H1 (cell line): ENCODE data around the gene TWNK. TPM values are rescaled to one million over a fixed set of nuclear protein-coding genes. Genes with fewer than 3 reads are reported as not detected.
A peak's percentile ranks its signal among the peaks of the same experiment; 100 is the strongest.

Experiments
- ASH2L ChIP-seq: fragments of 200-600, 300-600 bp; sonication (generic); IDR thresholded peaks from one replicate; pipeline ENCODE4 v1.7.1; 2017; ENCODE audit warnings: low read length
- CHD2 ChIP-seq: IDR thresholded peaks from 2 replicates; pipeline ENCODE4 v1.6.1; 2012; ENCODE audit warnings: low read length, improper control_type of control experiment
- CTBP2 ChIP-seq: IDR thresholded peaks from 2 replicates; pipeline ENCODE4 v1.7.0; 2011; ENCODE audit warnings: borderline replicate concordance, mild to moderate bottlenecking, moderate library complexity, mixed read lengths, low read length; ENCODE audit not compliant: insufficient read depth, insufficient read length
- GTF2F1 ChIP-seq: IDR thresholded peaks from 2 replicates; pipeline ENCODE4 v1.6.1; 2012; ENCODE audit warnings: low read depth, low read length, improper control_type of control experiment, borderline replicate concordance
- JUN ChIP-seq: IDR thresholded peaks from 2 replicates; pipeline ENCODE4 v1.6.1; 2011; ENCODE audit warnings: low read depth, mild to moderate bottlenecking, improper control_type of control experiment, low read length
- JUND ChIP-seq: IDR thresholded peaks from 2 replicates; pipeline ENCODE4 v1.6.1; 2011; ENCODE audit warnings: mild to moderate bottlenecking, improper control_type of control experiment, low read length
- KDM4A ChIP-seq: IDR thresholded peaks from one replicate; pipeline ENCODE4 v1.7.1; 2012; ENCODE audit warnings: low read depth, mild to moderate bottlenecking, moderate library complexity, low read length, inconsistent platforms; ENCODE audit not compliant: severe bottlenecking
- MAFK ChIP-seq: IDR thresholded peaks from 2 replicates; pipeline ENCODE4 v1.6.1; 2012; ENCODE audit warnings: low read depth, mild to moderate bottlenecking, improper control_type of control experiment, low read length
- NRF1 ChIP-seq: IDR thresholded peaks from 2 replicates; pipeline ENCODE4 v1.6.1; 2011; ENCODE audit warnings: mild to moderate bottlenecking, low read depth, low read length, improper control_type of control experiment
- RFX5 ChIP-seq: IDR thresholded peaks from 2 replicates; pipeline ENCODE4 v1.6.1; 2011; ENCODE audit warnings: low read depth, low read length, improper control_type of control experiment, borderline replicate concordance
- RXRA ChIP-seq: IDR thresholded peaks from 2 replicates; pipeline ENCODE4 v1.6.1; 2011; ENCODE audit warnings: low read depth, mild to moderate bottlenecking, low read length, moderate library complexity; ENCODE audit not compliant: insufficient read depth
- SAP30 ChIP-seq: fragments of 300-600 bp; sonication (generic); IDR thresholded peaks from 2 replicates; pipeline ENCODE4 v1.7.1; 2012; ENCODE audit warnings: low read length, moderate library complexity, mild to moderate bottlenecking, inconsistent platforms; ENCODE audit not compliant: insufficient read depth, insufficient replicate concordance
- SIX5 ChIP-seq: IDR thresholded peaks from 2 replicates; pipeline ENCODE4 v1.6.1; 2011; ENCODE audit warnings: mild to moderate bottlenecking, low read depth, low read length
- SP1 ChIP-seq: IDR thresholded peaks from 2 replicates; pipeline ENCODE4 v1.6.1; 2011; ENCODE audit warnings: low read depth, low read length
- TAF1 ChIP-seq: IDR thresholded peaks from 2 replicates; pipeline ENCODE4 v1.6.1; 2011; ENCODE audit warnings: mild to moderate bottlenecking, low read depth, low read length
- TAF7 ChIP-seq: optimal IDR thresholded peaks from 2 replicates; pipeline ENCODE3; 2011; ENCODE audit warnings: low read depth, mild to moderate bottlenecking, inconsistent platforms, low read length, moderate library complexity, borderline replicate concordance
- TBP ChIP-seq: IDR thresholded peaks from 2 replicates; pipeline ENCODE4 v1.6.1; 2011; ENCODE audit warnings: low read depth, low read length, improper control_type of control experiment
- YY1 ChIP-seq: IDR thresholded peaks from 2 replicates; pipeline ENCODE4 v1.6.1; 2011; ENCODE audit warnings: low read depth, mild to moderate bottlenecking, low read length
- polyA plus RNA-seq, 7 experiments: library from polyadenylated mRNA; depleted of rRNA in 3 of 7; stranded (reverse) in 5 of 7; unstranded in 2 of 7; fragments of >200 nt in 5 of 7; fragments of 200-250 nt in 2 of 7; gene quantifications; 1 replicate in 5 of 7; 2 replicates in 1 of 7; 4 replicates in 1 of 7; pipeline versions ENCODE4 v1.2.1 to v1.2.3, GENCODE V29; 2011 to 2013; ENCODE audit warnings: missing spikeins in 2 of 7, mixed read lengths in 2 of 7
- total RNA-seq: library from RNA; stranded (reverse); fragmentation: NEBNext Ultra II Directional; extraction: Animal tissue kit (Norgen Biotek cat#: 25700); gene quantifications from 2 replicates; pipeline ENCODE4 v1.2.1, GENCODE V29; 2021
- TF ChIP-seq, protein P1 (sequence below): IDR thresholded peaks from 2 replicates; pipeline ENCODE4 v1.6.1; 2012; ENCODE audit warnings: inconsistent platforms
- TF ChIP-seq, protein P2 (sequence below), 3 experiments: IDR thresholded peaks; 1 replicate in 2 of 3; 2 replicates in 1 of 3; pipeline versions ENCODE4 v1.5.1 to v1.6.1; 2011; ENCODE audit warnings: low read length in 3 of 3, mild to moderate bottlenecking in 3 of 3, inconsistent platforms in 2 of 3, low read depth in 1 of 3, moderate library complexity in 1 of 3; ENCODE audit not compliant: insufficient read depth in 1 of 3; ENCODE audit errors: control extremely low read depth in 1 of 3

TWNK gene
- total and polyA plus RNA-seq, 2 of the 8 experiments (the other 6 are each of a cell fraction or from before 2014, with no cell fraction given) = 15.4 to 32.5 TPM

DNA sequence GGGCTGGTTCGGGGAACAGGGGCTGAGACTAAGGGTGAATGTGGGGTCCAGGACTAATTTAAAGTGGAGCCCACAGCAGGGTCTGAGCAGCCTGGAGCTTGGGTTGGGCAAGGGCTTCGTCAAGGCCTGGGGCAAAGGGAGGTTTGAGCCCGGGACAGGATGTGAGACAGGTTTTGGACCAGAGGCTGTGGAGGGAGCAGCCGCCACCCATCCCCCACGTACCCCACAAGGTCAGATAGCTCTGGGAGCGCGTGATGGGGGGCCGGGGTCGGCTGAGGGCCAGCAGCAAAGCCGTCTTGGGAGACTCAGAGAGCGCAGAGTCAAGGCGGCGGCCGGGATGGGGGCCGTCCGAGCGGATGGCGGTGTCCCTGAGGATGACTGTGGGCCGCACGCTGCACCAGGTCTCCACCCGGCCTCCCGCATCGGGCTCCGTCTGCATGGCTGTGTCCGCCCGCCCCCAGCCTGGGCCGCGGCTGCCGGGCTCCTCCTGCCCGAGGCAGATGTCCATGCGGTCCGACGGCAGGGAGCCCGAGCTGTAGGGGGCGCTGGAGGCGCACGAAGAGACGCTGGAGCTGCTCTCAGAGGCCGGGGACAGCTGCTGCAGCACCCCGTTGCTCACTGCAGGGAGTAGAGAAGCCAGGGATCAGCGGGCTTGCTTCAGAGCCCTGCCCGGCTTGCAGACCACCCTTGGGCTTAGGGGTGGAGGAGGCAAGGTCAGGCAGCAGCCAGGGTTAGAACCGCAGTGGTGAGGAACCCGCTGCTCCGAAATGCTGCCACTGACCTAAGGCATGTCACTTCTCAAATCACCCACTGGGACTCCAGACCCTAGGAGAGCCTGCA is 31.5 kb downstream of the TWNK start (continued):
- TF ChIP-seq RXRA = no peak
- no peak for TF ChIP-seq NRF1
- TF ChIP-seq KDM4A = peak; percentile 58
- TF ChIP-seq TBP = peak; percentile 33; the same call in 1 of the 2 replicates
- no peak for TF ChIP-seq ASH2L
- TF ChIP-seq SIX5 = no peak
- TF ChIP-seq JUN = no peak
- TF ChIP-seq YY1 = no peak
- TF ChIP-seq JUND = no peak
- TF ChIP-seq MAFK = no peak
- TF ChIP-seq SAP30 = no peak
- TF ChIP-seq, protein P1, sequence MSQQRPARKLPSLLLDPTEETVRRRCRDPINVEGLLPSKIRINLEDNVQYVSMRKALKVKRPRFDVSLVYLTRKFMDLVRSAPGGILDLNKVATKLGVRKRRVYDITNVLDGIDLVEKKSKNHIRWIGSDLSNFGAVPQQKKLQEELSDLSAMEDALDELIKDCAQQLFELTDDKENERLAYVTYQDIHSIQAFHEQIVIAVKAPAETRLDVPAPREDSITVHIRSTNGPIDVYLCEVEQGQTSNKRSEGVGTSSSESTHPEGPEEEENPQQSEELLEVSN = peak; percentile 59; the same call in 1 of the 2 replicates
- TF ChIP-seq, protein P2, sequence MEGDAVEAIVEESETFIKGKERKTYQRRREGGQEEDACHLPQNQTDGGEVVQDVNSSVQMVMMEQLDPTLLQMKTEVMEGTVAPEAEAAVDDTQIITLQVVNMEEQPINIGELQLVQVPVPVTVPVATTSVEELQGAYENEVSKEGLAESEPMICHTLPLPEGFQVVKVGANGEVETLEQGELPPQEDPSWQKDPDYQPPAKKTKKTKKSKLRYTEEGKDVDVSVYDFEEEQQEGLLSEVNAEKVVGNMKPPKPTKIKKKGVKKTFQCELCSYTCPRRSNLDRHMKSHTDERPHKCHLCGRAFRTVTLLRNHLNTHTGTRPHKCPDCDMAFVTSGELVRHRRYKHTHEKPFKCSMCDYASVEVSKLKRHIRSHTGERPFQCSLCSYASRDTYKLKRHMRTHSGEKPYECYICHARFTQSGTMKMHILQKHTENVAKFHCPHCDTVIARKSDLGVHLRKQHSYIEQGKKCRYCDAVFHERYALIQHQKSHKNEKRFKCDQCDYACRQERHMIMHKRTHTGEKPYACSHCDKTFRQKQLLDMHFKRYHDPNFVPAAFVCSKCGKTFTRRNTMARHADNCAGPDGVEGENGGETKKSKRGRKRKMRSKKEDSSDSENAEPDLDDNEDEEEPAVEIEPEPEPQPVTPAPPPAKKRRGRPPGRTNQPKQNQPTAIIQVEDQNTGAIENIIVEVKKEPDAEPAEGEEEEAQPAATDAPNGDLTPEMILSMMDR (IDR thresholded peaks at IDR 0.05; ENCODE audit: control extremely low read depth in 1 of 3, insufficient read depth in 1 of 3, low read depth in 1 of 3, low read length in 3 of 3) = peak; percentile 82 to 92 (median 86)
- no peak for TF ChIP-seq CTBP2
- no peak for TF ChIP-seq GTF2F1
- no peak for TF ChIP-seq TAF1
- TF ChIP-seq CHD2 = no peak
- no peak for TF ChIP-seq SP1
- no peak for TF ChIP-seq RFX5
- TF ChIP-seq TAF7 = no peak
- TF ChIP-seq, all 59 proteins: peak for 12
